Measurements from ENCODE around the gene RSRC1.
"Not testable (repeated sequence)": the region's sequence is repeated elsewhere in the genome, so short reads cannot be mapped to it uniquely, and the experiment has no call there.

The RSRC1 gene

GRCh38 chr3:158465074-158465473, 355.2 kb downstream of the RSRC1 start:
- no peak for DNase-seq (ENCODE audit: low spot score)

GRCh38 chr3:158470944-158471638, 361.2 kb downstream of the RSRC1 start:
- no peak for DNase-seq (ENCODE audit: low spot score)

- DNase-seq (ENCODE audit: low spot score): peak; percentile 71
Observed at GRCh38 chr3:158471639-158472294, 361.9 kb downstream of the RSRC1 start.

- DNase-seq (ENCODE audit: low spot score): no peak
Observed at GRCh38 chr3:158479051-158479450, 369.2 kb downstream of the RSRC1 start.

GRCh38 chr3:158483701-158484235, 373.9 kb downstream of the RSRC1 start:
- no peak for DNase-seq (ENCODE audit: low spot score)

- no peak for DNase-seq (ENCODE audit: low spot score)
Observed at GRCh38 chr3:158486200-158486599, 376.3 kb downstream of the RSRC1 start.

GRCh38 chr3:158488670-158489069, 378.8 kb downstream of the RSRC1 start:
- DNase-seq (ENCODE audit: low spot score): peak; percentile 37

- DNase-seq (ENCODE audit: low spot score): no peak
Observed at GRCh38 chr3:158489181-158489580, 379.3 kb downstream of the RSRC1 start.

GRCh38 chr3:158491968-158492367, 382.1 kb downstream of the RSRC1 start:
- no peak for DNase-seq (ENCODE audit: low spot score)

- no peak for DNase-seq (ENCODE audit: low spot score)
Observed at GRCh38 chr3:158492685-158493084, 382.8 kb downstream of the RSRC1 start.

GRCh38 chr3:158493931-158494330, 384.0 kb downstream of the RSRC1 start:
- no peak for DNase-seq (ENCODE audit: low spot score)

- DNase-seq (ENCODE audit: low spot score): no peak
Observed at GRCh38 chr3:158494673-158495072, 384.8 kb downstream of the RSRC1 start.

- DNase-seq (ENCODE audit: low spot score): not testable (repeated sequence)
Observed at GRCh38 chr3:158495398-158495902, 385.6 kb downstream of the RSRC1 start.

- DNase-seq (ENCODE audit: low spot score): no peak
Observed at GRCh38 chr3:158505117-158505516, 395.2 kb downstream of the RSRC1 start.

GRCh38 chr3:158506456-158506855, 396.6 kb downstream of the RSRC1 start:
- DNase-seq (ENCODE audit: low spot score): no peak

- DNase-seq (ENCODE audit: low spot score): no peak
Observed at GRCh38 chr3:158508481-158508880, 398.6 kb downstream of the RSRC1 start.

- no peak for DNase-seq (ENCODE audit: low spot score)
Observed at GRCh38 chr3:158509891-158510290, 400.0 kb downstream of the RSRC1 start.

GRCh38 chr3:158516729-158517128, 406.8 kb downstream of the RSRC1 start:
- DNase-seq (ENCODE audit: low spot score): not testable (repeated sequence)

GRCh38 chr3:158519776-158520175, 409.9 kb downstream of the RSRC1 start:
- DNase-seq (ENCODE audit: low spot score): no peak

- no peak for DNase-seq (ENCODE audit: low spot score)
Observed at GRCh38 chr3:158520433-158520832, 410.5 kb downstream of the RSRC1 start.

GRCh38 chr3:158522221-158523136, 412.6 kb downstream of the RSRC1 start:
- no peak for DNase-seq (ENCODE audit: low spot score)

GRCh38 chr3:158528076-158528674, 418.3 kb downstream of the RSRC1 start:
- DNase-seq (ENCODE audit: low spot score): no peak

Measured in LoVo (cell line).